SK-N-SH treated with all-trans-retinoic acid at 6 μM for 48 hours (cell line): Measurements from ENCODE around the gene SLC2A1.
A peak's percentile ranks its signal among the peaks of the same experiment; 100 is the strongest.

ENCODE experiments used
- ATAC-seq: fragments of 200-7000 bp; cut with Tn5 transposase; 3 replicates; pipeline ENCODE4 v1.9.1; 2020; ENCODE audit warnings: mild to moderate bottlenecking, moderate library complexity
- ARNTL ChIP-seq: fragments of 450-650 bp; formaldehyde crosslinking; IDR thresholded peaks from 2 replicates; pipeline ENCODE4 v1.5.0; 2020; ENCODE audit warnings: low read depth, mild to moderate bottlenecking, moderate library complexity, borderline replicate concordance
- BACH2 ChIP-seq: fragments of 250-450 bp; sonication (Bioruptor Pico); IDR thresholded peaks from 2 replicates; pipeline ENCODE4 v1.9.0; 2021; ENCODE audit warnings: mild to moderate bottlenecking, borderline replicate concordance
- CREB5 ChIP-seq: fragments of 250-450 bp; sonication (Bioruptor Pico); IDR thresholded peaks from 2 replicates; pipeline ENCODE4 v1.5.1; 2020; ENCODE audit warnings: low read depth, mild to moderate bottlenecking, moderate library complexity
- CSRNP3 ChIP-seq: fragments of 250-450 bp; sonication (Bioruptor Pico); IDR thresholded peaks from 2 replicates; pipeline ENCODE4 v1.5.1; 2021; ENCODE audit warnings: mild to moderate bottlenecking, moderate library complexity
- ESRRG ChIP-seq: fragments of 250-450 bp; sonication (Bioruptor Pico); IDR thresholded peaks from 2 replicates; pipeline ENCODE4 v1.6.1; 2021; ENCODE audit warnings: mild to moderate bottlenecking
- ISL1 ChIP-seq: fragments of 250-450 bp; sonication (Bioruptor Pico); IDR thresholded peaks from 2 replicates; pipeline ENCODE4 v2.1.2; 2022; ENCODE audit warnings: mild to moderate bottlenecking, moderate library complexity
- OSR1 ChIP-seq: fragments of 250-450 bp; sonication (Bioruptor Pico); IDR thresholded peaks from 2 replicates; pipeline ENCODE4 v1.8.0; 2022; ENCODE audit warnings: moderate library complexity, mild to moderate bottlenecking, inconsistent platforms
- POU6F1 ChIP-seq: fragments of 250-450 bp; sonication (Bioruptor Pico); IDR thresholded peaks from 2 replicates; pipeline ENCODE4 v1.8.0; 2021; ENCODE audit warnings: low read depth, mild to moderate bottlenecking, moderate library complexity, borderline replicate concordance
- PPARA ChIP-seq: fragments of 250-450 bp; sonication (Bioruptor Pico); IDR thresholded peaks from 2 replicates; pipeline ENCODE4 v1.5.0; 2020; ENCODE audit warnings: mild to moderate bottlenecking, borderline replicate concordance
- RARB ChIP-seq: fragments of 250-450 bp; sonication (Bioruptor Pico); IDR thresholded peaks from 2 replicates; pipeline ENCODE4 v1.8.0; 2021; ENCODE audit warnings: mild to moderate bottlenecking, moderate library complexity
- SNAI2 ChIP-seq: fragments of 250-450 bp; sonication (Bioruptor Pico); IDR thresholded peaks from 2 replicates; pipeline ENCODE4 v1.5.0; 2020; ENCODE audit warnings: mild to moderate bottlenecking, moderate library complexity
- TCF4 ChIP-seq: fragments of 250-450 bp; sonication (Bioruptor Pico); IDR thresholded peaks from 2 replicates; pipeline ENCODE4 v1.8.0; 2021; ENCODE audit warnings: mild to moderate bottlenecking, moderate library complexity, borderline replicate concordance
- TOX ChIP-seq: fragments of 250-450 bp; sonication (Bioruptor Pico); IDR thresholded peaks from 2 replicates; pipeline ENCODE4 v1.8.0; 2021; ENCODE audit warnings: mild to moderate bottlenecking, moderate library complexity, borderline replicate concordance
- TSHZ2 ChIP-seq: fragments of 250-450 bp; sonication (Bioruptor Pico); IDR thresholded peaks from 2 replicates; pipeline ENCODE4 v1.5.0; 2020; ENCODE audit warnings: mild to moderate bottlenecking, moderate library complexity
- ZC3H10 ChIP-seq: fragments of 250-450 bp; sonication (Bioruptor Pico); IDR thresholded peaks from 2 replicates; pipeline ENCODE4 v1.5.1; 2021; ENCODE audit warnings: mild to moderate bottlenecking, moderate library complexity
- ZFP3 ChIP-seq: fragments of 250-450 bp; sonication (Bioruptor Pico); IDR thresholded peaks from 2 replicates; pipeline ENCODE4 v1.5.0; 2020; ENCODE audit warnings: mild to moderate bottlenecking, moderate library complexity
- ZFP30 ChIP-seq: fragments of 450-650 bp; formaldehyde crosslinking; IDR thresholded peaks from 2 replicates; pipeline ENCODE4 v1.5.0; 2022; ENCODE audit warnings: mild to moderate bottlenecking, moderate library complexity
- ZNF565 ChIP-seq: fragments of 450-650 bp; formaldehyde crosslinking; conservative IDR thresholded peaks from 2 replicates; pipeline ENCODE4 v1.5.0; 2020; ENCODE audit warnings: low read depth, mild to moderate bottlenecking, moderate library complexity
- ZNF8 ChIP-seq: fragments of 450-650 bp; formaldehyde crosslinking; IDR thresholded peaks from 2 replicates; pipeline ENCODE4 v1.5.0; 2020; ENCODE audit warnings: mild to moderate bottlenecking, moderate library complexity

SLC2A1 gene

GRCh38 chr1:42996384-42996970 lies 37.8 kb upstream of the SLC2A1 start:
- no peak for ATAC-seq
- TF ChIP-seq ZFP30 (CRISPR knock-in tag) (no peak), ZC3H10 (CRISPR knock-in tag) (no peak), SNAI2 (CRISPR knock-in tag) (no peak), ZNF8 (CRISPR knock-in tag) (no peak), PPARA (no peak), TCF4 (CRISPR knock-in tag) (no peak), RARB (no peak), TSHZ2 (CRISPR knock-in tag) (no peak), ZNF565 (CRISPR knock-in tag) (no peak), BACH2 (CRISPR knock-in tag) (no peak), ZFP3 (CRISPR knock-in tag) (no peak), TOX (CRISPR knock-in tag) (no peak)

- TF ChIP-seq ZFP30 (CRISPR knock-in tag) (no peak), CREB5 (CRISPR knock-in tag) (no peak), CSRNP3 (CRISPR knock-in tag) (no peak), ZNF565 (CRISPR knock-in tag) (no peak)
- TF ChIP-seq, all 23 proteins: peak for 0
- ATAC-seq = no peak
These were observed 35.0 kb upstream of the SLC2A1 start for GRCh38 chr1:42993502-42994136.

- no peak for TF ChIP-seq TCF4 (CRISPR knock-in tag)
- TF ChIP-seq, all 23 proteins: peak for 0
- peak; percentile 37; the same call in 2 of the 3 replicates for ATAC-seq
These were observed 33.4 kb upstream of the SLC2A1 start for GRCh38 chr1:42992054-42992571.

GRCh38 chr1:42990757-42991346 lies 32.2 kb upstream of the SLC2A1 start:
- ATAC-seq = no peak
- TF ChIP-seq ZFP30 (CRISPR knock-in tag) (no peak), TOX (CRISPR knock-in tag) (no peak), ZFP3 (CRISPR knock-in tag) (no peak), OSR1 (CRISPR knock-in tag) (no peak), POU6F1 (CRISPR knock-in tag) (no peak), ESRRG (CRISPR knock-in tag) (no peak), CREB5 (CRISPR knock-in tag) (no peak), PPARA (no peak), CSRNP3 (CRISPR knock-in tag) (no peak), ZNF8 (CRISPR knock-in tag) (no peak), ISL1 (CRISPR knock-in tag) (no peak), ZNF565 (CRISPR knock-in tag) (no peak), TSHZ2 (CRISPR knock-in tag) (no peak), ARNTL (CRISPR knock-in tag) (no peak)
